HG02938 (cell line): ENCODE results near the gene RAD50.
"Not testable (repeated sequence)": the region's sequence is repeated elsewhere in the genome, so short reads cannot be mapped to it uniquely, and the experiment has no call there.

Experiments used
- ATAC-seq: cut with Tn5 transposase; IDR thresholded peaks from one replicate; pipeline ENCODE4 v1.9.1; 2021; ENCODE audit warnings: mild to moderate bottlenecking, moderate library complexity; ENCODE audit not compliant: unreplicated experiment

RAD50 gene

DNA sequence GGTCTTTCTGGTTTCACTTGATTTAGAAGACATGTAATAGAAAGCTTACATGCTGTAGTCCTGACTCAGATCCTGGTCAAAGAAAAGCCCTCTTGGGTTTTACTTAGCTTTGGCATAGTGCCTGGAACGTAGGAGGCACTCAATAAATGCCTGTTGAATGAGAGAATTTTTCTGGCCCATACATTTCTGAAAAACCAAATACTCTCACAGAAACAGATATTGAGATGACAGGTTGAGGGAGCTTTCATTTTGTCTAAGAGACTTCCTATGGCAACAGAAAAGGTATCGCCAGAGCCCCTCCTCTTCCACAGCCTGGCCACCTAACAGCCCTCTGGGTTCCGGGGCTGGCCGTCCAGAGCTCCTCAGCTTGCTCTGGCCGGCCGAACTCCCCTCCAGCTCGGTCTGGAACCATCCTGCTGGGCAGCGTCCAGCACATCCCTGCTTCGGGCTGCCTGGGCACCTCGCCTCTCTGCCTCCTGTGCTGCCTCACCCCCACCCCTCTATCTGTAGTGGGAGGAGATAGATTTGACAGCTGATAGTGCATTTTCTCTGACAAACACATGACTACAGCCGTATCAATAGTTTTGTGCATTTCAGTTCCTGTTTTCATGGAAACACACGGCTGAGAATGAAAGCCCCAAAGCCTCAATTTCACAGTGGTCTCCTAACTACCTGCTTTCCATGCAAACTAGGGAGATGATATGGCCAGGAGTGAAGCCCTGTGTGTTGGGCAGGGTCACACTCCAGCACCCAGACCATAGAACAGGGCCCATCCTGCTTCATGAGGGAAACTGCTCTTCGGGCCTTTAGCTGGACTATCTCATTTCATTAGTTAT, 118.1 kb downstream of the RAD50 start:
- peak; percentile 80 for ATAC-seq

GRCh38 chr5:132675936-132676689, 119.3 kb downstream of the RAD50 start:
- ATAC-seq, result no peak

- ATAC-seq, result no peak
Measured at GRCh38 chr5:132677191-132677590, 120.4 kb downstream of the RAD50 start.

- ATAC-seq, result no peak
Measured at GRCh38 chr5:132677682-132678400, 121.1 kb downstream of the RAD50 start.

- no peak for ATAC-seq
Measured at GRCh38 chr5:132678735-132679134, 122.0 kb downstream of the RAD50 start.

GRCh38 chr5:132679166-132679565, 122.4 kb downstream of the RAD50 start:
- ATAC-seq, result no peak

GRCh38 chr5:132679717-132680380, 123.1 kb downstream of the RAD50 start:
- ATAC-seq, result no peak

- no peak for ATAC-seq
Measured at GRCh38 chr5:132680780-132681475, 124.2 kb downstream of the RAD50 start.

DNA sequence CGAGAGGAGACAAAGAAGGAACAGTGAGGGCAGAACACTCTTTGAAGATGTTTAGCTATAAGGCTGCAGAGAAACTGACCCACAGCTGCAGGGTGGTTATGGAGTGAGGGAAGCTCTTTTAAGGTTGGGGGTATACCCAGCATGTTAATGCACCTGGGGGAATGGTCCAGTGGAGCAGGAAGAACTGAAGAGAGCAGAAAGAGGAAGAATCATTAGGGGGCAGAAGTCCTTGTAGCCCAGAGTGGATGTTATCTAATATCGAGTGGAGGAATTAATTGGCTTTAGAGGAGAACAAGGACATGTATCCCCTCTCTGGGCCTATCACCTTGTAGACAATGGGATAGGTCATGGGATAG, 124.7 kb downstream of the RAD50 start:
- ATAC-seq, result no peak

DNA sequence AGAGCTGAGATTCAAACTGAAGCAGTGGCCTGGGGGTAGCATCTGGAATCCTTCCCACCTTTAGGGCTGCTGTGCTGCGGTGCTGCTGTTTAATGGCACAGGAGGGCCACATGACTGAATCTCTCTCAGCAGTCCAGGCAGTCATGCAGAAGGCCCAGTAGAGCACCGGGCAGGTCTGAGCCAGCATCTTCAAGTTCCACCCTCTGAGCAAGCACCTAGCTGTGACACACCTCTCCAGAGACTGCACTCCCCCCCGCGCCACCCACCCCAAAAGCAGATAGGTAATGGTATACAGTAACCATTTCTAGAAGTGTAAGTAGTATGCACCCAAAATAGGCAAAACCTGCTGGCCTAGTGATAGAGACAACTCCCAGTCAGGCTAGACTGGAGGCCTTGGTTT, 125.2 kb downstream of the RAD50 start:
- no peak for ATAC-seq

- ATAC-seq, result no peak
Measured at GRCh38 chr5:132684491-132684890, 127.7 kb downstream of the RAD50 start.

- ATAC-seq, result no peak
Measured at GRCh38 chr5:132684922-132685720, 128.3 kb downstream of the RAD50 start.

DNA sequence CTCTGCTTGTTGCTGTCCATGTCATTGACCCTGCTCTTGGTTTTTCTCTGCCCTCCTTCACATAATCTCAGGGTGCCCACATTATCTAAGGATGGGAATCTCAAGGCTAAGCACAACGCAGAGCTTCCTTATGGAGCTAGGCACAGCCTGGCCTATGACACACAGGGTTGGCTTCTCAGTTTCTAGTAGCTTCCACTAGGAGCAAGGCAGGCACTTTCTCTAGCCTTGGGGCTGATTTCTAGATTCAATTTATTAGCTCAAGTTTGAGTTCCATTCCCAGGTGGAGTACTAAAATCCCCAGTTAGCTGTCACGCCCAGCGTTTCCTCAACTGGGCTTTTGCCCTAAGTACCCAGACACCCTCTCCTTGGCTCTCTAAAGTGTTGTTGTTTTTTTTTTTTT, 129.4 kb downstream of the RAD50 start:
- ATAC-seq, result no peak

DNA sequence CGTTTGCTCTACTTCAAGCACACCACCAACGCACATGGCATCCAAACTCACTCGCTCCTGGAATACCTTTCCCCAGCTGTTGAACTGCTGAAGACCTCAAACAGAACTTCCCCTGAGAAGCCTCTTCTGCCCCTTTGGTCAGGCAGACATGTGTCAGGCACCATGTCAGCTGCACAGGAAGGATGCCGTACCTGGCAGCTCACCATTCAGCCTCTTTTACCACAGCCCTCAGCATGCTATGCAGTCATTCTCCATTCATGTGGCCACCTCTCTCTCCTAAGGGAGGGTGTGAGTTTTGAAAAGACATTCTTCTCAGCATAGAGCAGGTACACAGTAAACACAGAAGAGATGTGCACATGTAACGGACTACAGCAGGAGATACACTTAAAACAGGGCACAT, 131.2 kb downstream of the RAD50 start:
- peak; percentile 49 for ATAC-seq

DNA sequence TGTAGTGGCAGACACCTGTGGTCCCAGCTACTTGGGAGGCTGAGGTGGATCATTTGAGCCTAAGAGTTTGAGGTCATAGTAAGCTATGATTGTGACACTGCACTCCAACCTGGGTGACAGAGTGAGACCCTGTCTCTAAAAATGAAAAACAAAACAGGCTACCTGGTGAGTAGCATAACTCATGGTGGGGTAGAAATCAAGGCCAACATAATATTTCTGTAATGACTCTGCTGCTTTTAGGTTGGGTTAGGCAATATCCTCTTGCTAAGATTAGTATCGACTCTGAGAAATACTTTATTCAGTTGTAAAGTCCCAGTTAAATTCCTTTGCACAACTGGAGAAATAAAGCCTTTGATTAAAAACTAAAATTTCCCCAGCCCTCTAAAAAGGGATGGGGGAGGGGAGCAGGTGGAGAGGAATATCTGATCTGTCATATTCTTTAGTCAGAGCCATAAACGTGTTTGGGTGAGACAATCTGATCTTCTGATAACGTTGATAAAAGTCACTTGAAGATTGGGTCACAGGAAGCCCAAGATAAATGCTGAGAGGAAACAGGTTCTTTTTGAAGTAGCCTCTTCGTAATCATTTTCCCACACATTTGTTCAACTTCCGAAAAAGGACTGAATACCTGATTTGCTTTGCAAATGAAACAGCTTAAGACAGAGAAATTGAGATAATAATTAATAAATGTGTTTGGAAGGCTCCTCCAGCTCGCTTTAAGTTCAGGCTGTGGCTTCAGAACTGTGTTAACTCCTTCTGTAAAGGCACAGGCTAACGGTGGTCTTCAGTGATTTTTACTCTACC, 132.0 kb downstream of the RAD50 start:
- no peak for ATAC-seq

- no peak for ATAC-seq
Measured at GRCh38 chr5:132689513-132689912, 132.7 kb downstream of the RAD50 start.

- ATAC-seq, result no peak
Measured at GRCh38 chr5:132690156-132690555, 133.4 kb downstream of the RAD50 start.

DNA sequence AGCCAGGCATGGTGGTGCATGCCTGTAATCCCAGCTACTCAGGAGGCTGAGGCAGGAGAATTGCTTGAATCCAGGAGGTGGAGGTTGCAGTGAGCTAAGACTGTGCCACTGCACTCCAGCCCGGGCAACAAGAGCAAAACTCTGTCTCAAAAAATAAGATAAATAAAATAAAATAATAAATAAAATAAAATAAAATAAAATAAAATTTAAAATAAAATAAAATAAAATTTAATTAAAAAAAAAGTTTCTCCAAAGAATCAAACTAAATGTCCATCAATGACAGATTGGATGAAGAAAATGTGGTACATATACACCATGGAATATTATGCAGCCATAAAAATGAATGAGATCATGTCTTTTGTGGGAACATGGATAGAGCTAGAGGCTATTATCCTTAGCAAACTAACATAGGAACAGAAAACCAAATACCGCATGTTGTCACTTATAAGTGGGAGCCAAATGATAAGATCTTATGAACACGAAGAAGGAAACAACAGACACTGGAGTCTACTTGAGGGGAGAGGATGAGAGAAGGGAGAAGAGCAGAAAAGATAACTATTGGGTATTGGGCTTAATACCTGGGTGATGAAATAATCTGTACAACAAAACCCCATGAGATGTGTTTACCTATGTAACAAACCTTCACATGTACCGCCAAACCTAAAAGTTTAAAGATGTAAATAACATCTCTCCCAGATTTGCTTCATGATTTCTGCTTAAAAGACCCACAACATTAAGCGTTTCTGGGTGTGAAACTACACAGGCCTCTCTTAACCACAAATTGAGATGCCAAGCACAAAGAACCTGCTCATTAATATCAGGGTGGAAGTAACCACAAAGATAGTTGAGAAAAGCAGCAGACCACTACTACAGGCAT, 135.2 kb downstream of the RAD50 start:
- ATAC-seq, result not testable (repeated sequence)
